ENCODE results near the gene SHC2. TPM values are rescaled to one million over a fixed set of nuclear protein-coding genes. Genes with fewer than 3 reads are reported as not detected.

The SHC2 gene
- total RNA-seq, 4 donors from 2014 or later = 14.6 to 25.0 (median 17.8) TPM

DNA sequence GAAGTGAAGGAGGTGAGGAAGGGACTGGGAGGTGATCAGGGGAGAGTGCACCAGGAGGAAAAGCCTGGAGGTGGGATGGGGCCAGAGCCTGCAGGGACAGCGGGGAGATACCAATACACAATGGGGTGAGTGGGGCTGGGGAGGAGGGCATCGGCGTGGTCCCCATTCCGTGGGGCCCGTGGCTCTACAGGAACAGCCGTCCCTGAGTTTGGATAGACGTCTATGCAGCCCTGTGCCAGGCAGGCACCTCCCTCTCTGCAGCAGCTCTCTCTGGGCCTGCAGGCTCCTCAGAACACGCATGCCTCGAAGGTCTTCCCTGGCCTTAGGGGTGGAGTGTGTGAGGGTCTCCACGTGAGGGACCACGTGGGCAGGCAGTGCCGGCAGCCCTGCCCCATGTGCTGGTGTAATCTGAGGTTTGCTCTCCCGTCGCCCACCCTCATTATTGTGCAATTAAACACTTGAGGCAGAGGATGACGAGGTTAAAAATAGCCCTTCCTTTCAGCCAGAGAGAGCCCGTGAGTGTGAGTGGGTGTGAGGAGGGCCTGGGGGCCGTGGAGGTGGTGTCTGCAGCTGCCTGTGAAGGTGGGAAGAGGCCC, 68.4 kb downstream of the SHC2 start:
- no peak for DNase-seq (ENCODE audit: low spot score in 2 of 2)
- intact Hi-C loops (cut with DNase I; ENCODE audit: low total_unique reads) = no loop called here
- WGBS, 2 donors = 47 to 64% methylated on average over 16 to 17 of the region's 17 CpGs
- no peak overlapping the region for H3K4me3 ChIP-seq (ENCODE audit: low read depth, poor library complexity, severe bottlenecking)
- no peak for TF ChIP-seq CTCF (IDR thresholded peaks at IDR 0.05)
- TF ChIP-seq POLR2A (IDR thresholded peaks at IDR 0.05) = no peak

GRCh38 chr19:391726-392374, 69.0 kb downstream of the SHC2 start:
- H3K4me3 ChIP-seq (ENCODE audit: low read depth, poor library complexity, severe bottlenecking) = no peak overlapping the region
- intact Hi-C loops (cut with DNase I; ENCODE audit: low total_unique reads) = no loop called here
- DNase-seq (ENCODE audit: low spot score in 2 of 2) = no peak
- 85 to 88% methylated on average over 26 to 30 of the region's 30 CpGs for WGBS, 2 donors
- TF ChIP-seq POLR2A (IDR thresholded peaks at IDR 0.05) (no peak), CTCF (IDR thresholded peaks at IDR 0.05) (no peak)

DNA sequence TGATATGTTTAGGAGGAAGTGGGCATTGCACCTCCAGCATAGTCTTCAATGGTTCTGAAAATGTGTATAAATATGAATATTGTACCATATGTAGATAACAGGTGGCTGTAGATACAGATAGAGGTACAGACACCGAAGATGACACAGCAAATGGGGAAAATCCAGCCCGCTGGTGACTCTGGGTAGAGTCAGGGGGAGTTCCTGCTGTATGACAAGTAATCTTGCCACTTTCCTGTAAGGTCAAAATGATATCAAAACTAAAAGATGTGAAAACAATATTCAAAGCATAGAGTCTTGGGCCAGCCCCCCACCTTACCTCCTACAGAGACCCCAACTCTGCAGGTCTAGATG, 69.7 kb downstream of the SHC2 start:
- no peak for TF ChIP-seq POLR2A (IDR thresholded peaks at IDR 0.05)
- no peak for TF ChIP-seq CTCF (IDR thresholded peaks at IDR 0.05)
- H3K4me3 ChIP-seq (ENCODE audit: low read depth, poor library complexity, severe bottlenecking) = no peak overlapping the region
- intact Hi-C loops (cut with DNase I; ENCODE audit: low total_unique reads) = no loop called here
- WGBS, 2 donors = 74 to 86% methylated on average over 2 of the region's 2 CpGs
- DNase-seq (ENCODE audit: low spot score in 2 of 2) = no peak

- TF ChIP-seq POLR2A (IDR thresholded peaks at IDR 0.05) (no peak), CTCF (IDR thresholded peaks at IDR 0.05) (no peak)
- intact Hi-C loops (cut with DNase I; ENCODE audit: low total_unique reads) = no loop called here
- H3K4me3 ChIP-seq (ENCODE audit: low read depth, poor library complexity, severe bottlenecking) = no peak overlapping the region
- DNase-seq (ENCODE audit: low spot score in 2 of 2) = no peak
- 71 to 79% methylated on average over 26 to 29 of the region's 30 CpGs for WGBS, 2 donors
These were observed 70.2 kb downstream of the SHC2 start for GRCh38 chr19:390386-391206.

- no peak for DNase-seq (ENCODE audit: low spot score in 2 of 2)
- TF ChIP-seq POLR2A (IDR thresholded peaks at IDR 0.05) (no peak), CTCF (IDR thresholded peaks at IDR 0.05) (no peak)
- intact Hi-C loops (cut with DNase I; ENCODE audit: low total_unique reads) = no loop called here
- 79 to 81% methylated on average over 12 of the region's 12 CpGs for WGBS, 2 donors
- no peak overlapping the region for H3K4me3 ChIP-seq (ENCODE audit: low read depth, poor library complexity, severe bottlenecking)
These were observed 70.9 kb downstream of the SHC2 start for GRCh38 chr19:389935-390289.
